Measurements from ENCODE around the gene CLCN4. TPM values are rescaled to one million over a fixed set of nuclear protein-coding genes. Genes with fewer than 3 reads are reported as not detected.

CLCN4 gene
- total RNA-seq, 1 donor from 2014 or later: 13.8 TPM

DNA sequence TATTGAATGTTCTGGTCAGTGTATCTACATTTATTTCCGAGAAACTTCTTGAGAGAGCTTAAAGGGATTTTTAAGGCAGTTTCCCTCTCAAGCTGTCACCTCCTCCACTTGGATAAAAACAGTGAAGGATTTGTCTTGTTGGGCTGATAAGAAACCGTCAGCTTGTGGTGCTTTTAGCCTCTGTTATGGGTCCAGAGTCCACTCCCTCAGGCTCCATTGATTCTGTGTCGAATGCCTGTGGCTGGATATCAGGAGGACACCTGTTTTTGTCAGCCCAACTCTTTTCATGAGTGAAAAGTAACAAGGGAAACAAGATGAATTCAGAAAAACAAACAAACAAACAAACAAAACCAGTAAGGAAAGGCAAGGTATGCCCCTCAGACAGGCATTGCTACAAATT is 12.4 kb downstream of the CLCN4 start:
- H3K4me1 ChIP-seq: no peaks in the 10 kb centered on the region
- intact Hi-C loops (cut with DNase I): no loop called here
- DNase-seq: no peak
- TF ChIP-seq, protein P1, sequence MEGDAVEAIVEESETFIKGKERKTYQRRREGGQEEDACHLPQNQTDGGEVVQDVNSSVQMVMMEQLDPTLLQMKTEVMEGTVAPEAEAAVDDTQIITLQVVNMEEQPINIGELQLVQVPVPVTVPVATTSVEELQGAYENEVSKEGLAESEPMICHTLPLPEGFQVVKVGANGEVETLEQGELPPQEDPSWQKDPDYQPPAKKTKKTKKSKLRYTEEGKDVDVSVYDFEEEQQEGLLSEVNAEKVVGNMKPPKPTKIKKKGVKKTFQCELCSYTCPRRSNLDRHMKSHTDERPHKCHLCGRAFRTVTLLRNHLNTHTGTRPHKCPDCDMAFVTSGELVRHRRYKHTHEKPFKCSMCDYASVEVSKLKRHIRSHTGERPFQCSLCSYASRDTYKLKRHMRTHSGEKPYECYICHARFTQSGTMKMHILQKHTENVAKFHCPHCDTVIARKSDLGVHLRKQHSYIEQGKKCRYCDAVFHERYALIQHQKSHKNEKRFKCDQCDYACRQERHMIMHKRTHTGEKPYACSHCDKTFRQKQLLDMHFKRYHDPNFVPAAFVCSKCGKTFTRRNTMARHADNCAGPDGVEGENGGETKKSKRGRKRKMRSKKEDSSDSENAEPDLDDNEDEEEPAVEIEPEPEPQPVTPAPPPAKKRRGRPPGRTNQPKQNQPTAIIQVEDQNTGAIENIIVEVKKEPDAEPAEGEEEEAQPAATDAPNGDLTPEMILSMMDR (IDR thresholded peaks at IDR 0.05): no peak
- no peaks in the 10 kb centered on the region for H3K9me3 ChIP-seq
- no peaks in the 10 kb centered on the region for H3K36me3 ChIP-seq
- no peak overlapping the region for H3K4me3 ChIP-seq
- no peaks in the 10 kb centered on the region for H3K27me3 ChIP-seq (ENCODE audit: low read depth)
- ATAC-seq: no peak
- H3K27ac ChIP-seq: no peak overlapping the region

DNA sequence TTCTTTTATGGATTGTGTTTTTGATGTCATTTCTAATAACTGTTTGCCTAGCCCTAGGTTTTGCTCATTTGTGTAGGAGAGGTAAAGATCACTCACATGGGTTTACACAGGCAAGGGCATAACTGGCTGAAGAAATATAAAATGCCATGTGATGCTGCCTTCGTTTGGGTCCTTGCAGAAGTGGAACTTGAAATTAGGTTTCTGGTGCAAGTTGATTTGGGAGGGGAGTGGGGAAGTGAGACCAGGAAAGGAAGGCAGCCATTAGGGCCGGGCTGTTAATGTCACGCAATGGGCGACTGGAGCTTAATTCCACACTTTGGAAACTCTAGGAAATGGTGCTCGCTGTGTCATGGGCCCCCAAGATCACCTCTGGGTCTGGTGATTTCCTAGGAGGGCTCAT is 14.5 kb downstream of the CLCN4 start:
- no peak for ATAC-seq
- H3K36me3 ChIP-seq: no peaks in the 10 kb centered on the region
- no peak for DNase-seq
- H3K4me3 ChIP-seq: no peak overlapping the region
- H3K27ac ChIP-seq: no peak overlapping the region
- H3K27me3 ChIP-seq (ENCODE audit: low read depth): no peaks in the 10 kb centered on the region
- peaks cover 3% of the 10 kb centered on the region for H3K4me1 ChIP-seq
- H3K9me3 ChIP-seq: no peaks in the 10 kb centered on the region
- intact Hi-C loops (cut with DNase I): no loop called here
- TF ChIP-seq, protein P1 (IDR thresholded peaks at IDR 0.05): no peak

DNA sequence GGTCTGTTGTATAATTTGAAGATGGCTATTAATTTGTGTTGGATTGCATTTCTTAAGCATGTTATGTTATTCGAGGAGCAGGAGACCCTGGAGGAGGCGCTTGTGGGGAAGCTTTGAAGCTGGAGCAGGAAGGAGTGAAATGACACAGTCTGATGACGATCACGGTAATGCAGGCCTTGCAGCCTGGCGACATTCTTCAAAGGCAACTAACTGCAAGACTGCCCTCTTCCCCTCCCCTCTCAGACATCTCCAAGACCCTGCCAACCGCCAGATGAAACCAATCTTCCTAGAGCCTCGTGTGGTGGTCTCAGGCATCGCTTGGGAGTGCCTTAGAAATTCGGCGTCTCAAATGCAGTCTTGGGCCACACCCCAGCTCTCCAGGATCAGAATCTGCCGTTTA is 16.1 kb downstream of the CLCN4 start:
- H3K36me3 ChIP-seq: no peaks in the 10 kb centered on the region
- TF ChIP-seq, protein P1 (IDR thresholded peaks at IDR 0.05): no peak
- H3K9me3 ChIP-seq: no peaks in the 10 kb centered on the region
- H3K27me3 ChIP-seq (ENCODE audit: low read depth): no peaks in the 10 kb centered on the region
- H3K4me3 ChIP-seq: no peak overlapping the region
- intact Hi-C loops (cut with DNase I): no loop called here
- no peak overlapping the region for H3K27ac ChIP-seq
- DNase-seq (no peak), ATAC-seq (no peak)
- peaks cover 8% of the 10 kb centered on the region for H3K4me1 ChIP-seq

DNA sequence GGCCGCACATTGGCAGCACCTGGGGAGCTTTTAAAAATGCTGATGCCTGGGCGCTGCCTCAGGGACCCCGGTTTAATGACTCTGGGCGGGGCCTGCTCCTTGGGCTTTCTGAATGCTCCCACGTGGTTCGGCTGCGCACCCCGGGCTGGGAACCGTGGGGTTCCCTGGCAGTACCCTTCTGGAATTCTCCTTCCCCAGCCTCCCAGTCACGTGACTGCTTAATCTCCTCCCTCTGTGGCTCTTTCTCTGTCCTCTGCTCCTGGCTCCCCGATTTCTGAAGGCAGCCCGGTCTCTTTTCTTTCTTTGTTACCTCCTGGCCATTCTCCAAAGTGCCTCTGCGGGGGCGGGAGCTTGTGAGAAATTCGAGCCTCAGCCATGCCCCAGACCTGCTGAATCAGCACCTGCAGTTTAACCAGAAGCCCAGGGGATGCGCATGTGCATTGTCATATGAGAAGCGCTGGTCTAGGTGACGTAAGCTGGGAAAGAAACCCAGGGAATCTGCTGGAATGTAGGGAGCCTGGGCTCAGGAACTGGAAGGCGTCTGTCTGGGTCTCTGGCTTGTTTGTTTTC is 16.6 kb downstream of the CLCN4 start:
- Histone ChIP-seq H3K4me1 (peaks cover 8% of the 10 kb centered on the region), H3K36me3 (no peaks in the 10 kb centered on the region), H3K9me3 (no peaks in the 10 kb centered on the region), H3K4me3 (no peak overlapping the region), H3K27me3 (ENCODE audit: low read depth) (no peaks in the 10 kb centered on the region), H3K27ac (no peak overlapping the region)
- ATAC-seq (no peak), DNase-seq (no peak)
- TF ChIP-seq, protein P1 (IDR thresholded peaks at IDR 0.05): no peak
- intact Hi-C loops (cut with DNase I): no loop called here

DNA sequence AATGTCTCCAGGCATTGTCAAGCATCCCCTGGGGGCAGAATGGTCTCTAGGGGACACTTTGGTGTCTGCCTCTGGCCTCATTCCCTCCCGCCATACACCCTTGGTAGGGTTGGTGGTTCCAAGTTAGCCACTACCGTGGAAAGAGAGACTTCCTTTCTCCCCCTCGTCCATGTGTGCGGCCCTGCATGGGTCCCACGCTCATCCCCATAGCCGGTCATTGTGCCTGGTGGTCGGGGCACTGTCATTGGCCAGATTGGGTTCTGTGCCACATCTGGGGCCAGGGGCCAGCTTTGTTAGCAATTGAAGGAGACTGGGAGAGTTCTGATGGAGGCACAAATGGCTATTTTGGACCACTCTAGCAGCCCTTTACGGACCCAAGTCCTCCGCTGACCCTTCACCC is 17.3 kb downstream of the CLCN4 start:
- TF ChIP-seq, protein P1 (IDR thresholded peaks at IDR 0.05): no peak
- DNase-seq: no peak
- no peaks in the 10 kb centered on the region for H3K9me3 ChIP-seq
- no peaks in the 10 kb centered on the region for H3K36me3 ChIP-seq
- ATAC-seq: no peak
- no peak overlapping the region for H3K27ac ChIP-seq
- no peak overlapping the region for H3K4me3 ChIP-seq
- intact Hi-C loops (cut with DNase I): no loop called here
- H3K27me3 ChIP-seq (ENCODE audit: low read depth): no peaks in the 10 kb centered on the region
- H3K4me1 ChIP-seq: peaks cover 8% of the 10 kb centered on the region

All from lower lobe of right lung (tissue), 2 donors.